Parathyroid adenoma (tissue), 2 donors: ENCODE data around the gene RGS6.
A peak's percentile ranks its signal among the peaks of the same experiment; 100 is the strongest.

Source experiments
- H2AFZ ChIP-seq: fragments of 300-600 bp; sonication (generic); one replicate; pipeline ENCODE4 v1.7.0; 2017; ENCODE audit warnings: antibody characterized with exemption, mild to moderate bottlenecking
- H3K27ac ChIP-seq: fragments of 300-600 bp; sonication (generic); one replicate; pipeline ENCODE4 v1.7.0; 2017
- H3K27me3 ChIP-seq: fragments of 300-600 bp; sonication (generic); one replicate; pipeline ENCODE4 v1.7.0; 2017; ENCODE audit warnings: low read length; ENCODE audit not compliant: control insufficient read depth, insufficient read depth
- H3K36me3 ChIP-seq: fragments of 300-600 bp; sonication (generic); one replicate; pipeline ENCODE4 v1.7.0; 2017; ENCODE audit warnings: low read length; ENCODE audit not compliant: control insufficient read depth, insufficient read depth
- H3K4me1 ChIP-seq: fragments of 300-600 bp; sonication (generic); one replicate; pipeline ENCODE4 v1.7.0; 2017; ENCODE audit warnings: control low read depth
- H3K4me2 ChIP-seq: fragments of 300-600 bp; sonication (generic); one replicate; pipeline ENCODE4 v1.7.0; 2017; ENCODE audit warnings: low read length
- H3K4me3 ChIP-seq: fragments of 300-600 bp; sonication (generic); one replicate; pipeline ENCODE4 v1.7.0; 2017; ENCODE audit warnings: low read depth, low read length
- H3K79me2 ChIP-seq: fragments of 300-600 bp; sonication (generic); one replicate; pipeline ENCODE4 v1.7.0; 2017; ENCODE audit warnings: control low read depth
- H3K9ac ChIP-seq: fragments of 300-600 bp; sonication (generic); one replicate; pipeline ENCODE4 v1.7.0; 2017; ENCODE audit warnings: mild to moderate bottlenecking
- H3K9me3 ChIP-seq: fragments of 300-600 bp; sonication (generic); one replicate; pipeline ENCODE4 v1.7.0; 2017; ENCODE audit warnings: low read length; ENCODE audit not compliant: control insufficient read depth
- TF ChIP-seq, protein P1 (sequence below): fragments of 300-600 bp; sonication (generic); IDR thresholded peaks from one replicate; pipeline ENCODE4 v1.7.0; 2017; ENCODE audit warnings: antibody characterized with exemption, mild to moderate bottlenecking
- donor health status: primary hyperparathyroidism.

The RGS6 gene

DNA sequence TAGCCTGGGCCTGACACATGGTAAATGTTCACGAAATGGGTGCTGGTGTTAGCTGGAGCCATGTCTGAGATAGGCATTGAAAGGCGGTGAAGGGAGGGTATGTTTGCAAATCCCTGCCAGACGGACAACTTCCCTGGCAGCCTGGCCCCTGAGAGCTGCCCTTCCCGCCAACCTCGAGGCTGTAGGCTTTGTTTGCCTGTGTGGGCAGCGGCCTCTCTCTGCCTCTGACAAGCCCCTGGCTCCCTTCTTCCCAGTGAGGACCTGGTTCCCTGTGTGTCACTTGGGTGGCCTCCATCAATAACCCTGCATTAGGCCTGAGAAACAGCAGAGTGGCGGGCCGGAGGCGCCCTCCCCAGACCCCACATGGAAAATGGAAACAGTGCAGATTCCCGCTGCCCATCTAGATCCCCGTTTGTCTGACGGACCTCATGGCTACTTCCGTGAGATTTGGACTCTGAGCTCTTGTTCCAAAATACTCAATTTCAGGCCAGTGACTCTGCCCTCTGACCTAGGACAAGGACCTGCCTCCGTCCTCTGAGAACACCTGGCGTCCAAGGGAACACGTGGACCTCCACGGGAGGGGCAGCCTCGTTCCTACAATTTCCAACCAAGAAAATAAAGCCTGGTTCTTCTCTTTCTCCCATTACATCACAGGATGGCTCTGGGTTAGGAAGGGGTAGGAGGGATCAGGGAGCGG lies 636.2 kb downstream of the RGS6 start:
- H3K27ac ChIP-seq = no peak overlapping the region
- no peak overlapping the region for H3K4me3 ChIP-seq
- peaks cover 37% of the 10 kb centered on the region for H3K4me1 ChIP-seq
- no peaks in the 10 kb centered on the region for H3K79me2 ChIP-seq
- TF ChIP-seq, protein P1, sequence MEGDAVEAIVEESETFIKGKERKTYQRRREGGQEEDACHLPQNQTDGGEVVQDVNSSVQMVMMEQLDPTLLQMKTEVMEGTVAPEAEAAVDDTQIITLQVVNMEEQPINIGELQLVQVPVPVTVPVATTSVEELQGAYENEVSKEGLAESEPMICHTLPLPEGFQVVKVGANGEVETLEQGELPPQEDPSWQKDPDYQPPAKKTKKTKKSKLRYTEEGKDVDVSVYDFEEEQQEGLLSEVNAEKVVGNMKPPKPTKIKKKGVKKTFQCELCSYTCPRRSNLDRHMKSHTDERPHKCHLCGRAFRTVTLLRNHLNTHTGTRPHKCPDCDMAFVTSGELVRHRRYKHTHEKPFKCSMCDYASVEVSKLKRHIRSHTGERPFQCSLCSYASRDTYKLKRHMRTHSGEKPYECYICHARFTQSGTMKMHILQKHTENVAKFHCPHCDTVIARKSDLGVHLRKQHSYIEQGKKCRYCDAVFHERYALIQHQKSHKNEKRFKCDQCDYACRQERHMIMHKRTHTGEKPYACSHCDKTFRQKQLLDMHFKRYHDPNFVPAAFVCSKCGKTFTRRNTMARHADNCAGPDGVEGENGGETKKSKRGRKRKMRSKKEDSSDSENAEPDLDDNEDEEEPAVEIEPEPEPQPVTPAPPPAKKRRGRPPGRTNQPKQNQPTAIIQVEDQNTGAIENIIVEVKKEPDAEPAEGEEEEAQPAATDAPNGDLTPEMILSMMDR = no peak
- H3K36me3 ChIP-seq = no peaks in the 10 kb centered on the region
- H2AFZ ChIP-seq = no peak overlapping the region
- no peaks in the 10 kb centered on the region for H3K27me3 ChIP-seq
- H3K4me2 ChIP-seq = no peak overlapping the region
- no peaks in the 10 kb centered on the region for H3K9me3 ChIP-seq
- H3K9ac ChIP-seq = no peak overlapping the region

DNA sequence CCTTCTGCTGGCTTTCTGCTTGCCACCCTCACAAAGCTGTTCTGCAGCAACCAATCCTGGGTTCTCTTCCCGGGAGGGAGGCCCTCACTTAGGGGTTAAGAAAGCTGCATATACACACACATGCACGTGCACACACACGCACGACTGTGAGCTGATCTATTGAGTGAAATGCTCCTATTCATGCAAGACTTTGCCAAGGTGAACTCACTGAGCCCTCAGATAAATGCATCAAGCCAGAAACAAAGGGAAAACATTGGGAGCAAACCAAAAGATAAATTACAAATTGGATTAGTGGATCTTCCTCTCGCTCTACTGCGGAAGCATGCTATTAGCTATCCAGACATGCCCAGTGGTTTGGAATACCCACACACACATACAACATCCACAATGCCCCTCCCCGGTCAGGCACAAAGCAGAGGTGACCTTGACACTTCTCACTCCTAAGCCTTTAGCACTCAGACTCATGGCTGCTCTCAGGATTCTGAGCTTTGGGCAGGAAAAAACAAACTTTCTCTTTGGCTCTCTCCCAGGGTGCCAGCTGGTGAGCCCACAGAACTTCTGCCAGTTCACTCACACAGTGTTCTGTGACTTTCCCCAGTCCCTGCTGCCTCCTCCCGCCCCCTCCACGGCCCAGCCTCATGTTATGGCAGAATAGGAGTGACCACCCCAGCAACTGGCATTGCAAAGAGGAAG lies 641.6 kb downstream of the RGS6 start:
- H3K27me3 ChIP-seq = no peaks in the 10 kb centered on the region
- TF ChIP-seq, protein P1 = no peak
- peaks cover 33% of the 10 kb centered on the region for H3K4me1 ChIP-seq
- no peaks in the 10 kb centered on the region for H3K9me3 ChIP-seq
- no peak overlapping the region for H3K4me3 ChIP-seq
- peak overlapping the region; percentile 1 for H3K4me2 ChIP-seq
- no peak overlapping the region for H3K9ac ChIP-seq
- no peaks in the 10 kb centered on the region for H3K36me3 ChIP-seq
- H3K27ac ChIP-seq = peak overlapping the region; percentile 71
- H2AFZ ChIP-seq = peak overlapping the region; percentile 69
- no peaks in the 10 kb centered on the region for H3K79me2 ChIP-seq

DNA sequence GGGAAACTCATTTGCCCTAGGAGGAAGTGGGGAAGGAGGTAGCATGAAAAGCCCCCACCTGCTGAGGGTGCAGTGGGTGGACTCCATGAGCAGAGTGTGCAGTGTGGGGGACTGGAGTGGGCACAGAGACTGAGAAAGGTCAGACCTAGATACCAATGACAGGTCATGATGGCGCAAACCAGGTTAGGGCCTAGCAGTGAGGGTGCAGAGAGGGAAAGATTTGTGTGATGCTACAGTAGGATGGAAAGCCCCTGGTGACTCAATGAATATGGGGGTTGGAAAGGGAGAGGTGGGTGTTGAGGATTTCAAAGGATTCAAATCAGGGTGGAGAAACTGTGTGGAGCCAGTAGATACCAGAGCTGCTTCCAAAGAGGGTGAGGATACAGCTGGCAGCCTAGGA lies 642.5 kb downstream of the RGS6 start:
- Histone ChIP-seq H3K36me3 (no peaks in the 10 kb centered on the region), H3K4me1 (peaks cover 33% of the 10 kb centered on the region), H3K79me2 (no peaks in the 10 kb centered on the region), H2AFZ (no peak overlapping the region), H3K4me2 (no peak overlapping the region), H3K27ac (peak overlapping the region; percentile 71), H3K4me3 (no peak overlapping the region), H3K27me3 (no peaks in the 10 kb centered on the region), H3K9me3 (no peaks in the 10 kb centered on the region), H3K9ac (no peak overlapping the region)
- TF ChIP-seq, protein P1 = no peak

- no peaks in the 10 kb centered on the region for H3K79me2 ChIP-seq
- no peaks in the 10 kb centered on the region for H3K27me3 ChIP-seq
- no peak overlapping the region for H3K9ac ChIP-seq
- no peak overlapping the region for H3K27ac ChIP-seq
- no peak overlapping the region for H3K4me3 ChIP-seq
- TF ChIP-seq, protein P1 = no peak
- H2AFZ ChIP-seq = peak overlapping the region; percentile 9
- no peaks in the 10 kb centered on the region for H3K9me3 ChIP-seq
- no peak overlapping the region for H3K4me2 ChIP-seq
- no peaks in the 10 kb centered on the region for H3K36me3 ChIP-seq
- peaks cover 35% of the 10 kb centered on the region for H3K4me1 ChIP-seq
These were observed 644.0 kb downstream of the RGS6 start for GRCh38 chr14:72576258-72576657.
